Esophagus (tissue), 2 donors: ENCODE results near the gene LRMDA. TPM values are rescaled to one million over a fixed set of nuclear protein-coding genes. Genes with fewer than 3 reads are reported as not detected.

Source experiments
- H3K27ac ChIP-seq, 2 donors: one replicate each; pipeline ENCODE4 v1.5.1; 2013; ENCODE audit warnings: low read depth in 2 of 2, mild to moderate bottlenecking in 2 of 2, inconsistent platforms in 1 of 2, low read length in 1 of 2, moderate library complexity in 1 of 2
- H3K27me3 ChIP-seq, 2 donors: one replicate each; pipeline ENCODE4 v1.6.1; 2013; ENCODE audit warnings: low read length in 2 of 2, control low read depth in 1 of 2, mild to moderate bottlenecking in 1 of 2; ENCODE audit not compliant: insufficient read depth in 2 of 2, control insufficient read depth in 1 of 2
- H3K36me3 ChIP-seq, 2 donors: one replicate each; pipeline ENCODE4 v1.6.1; 2013; ENCODE audit warnings: low read length in 1 of 2; ENCODE audit not compliant: control insufficient read depth in 2 of 2, insufficient read depth in 2 of 2
- H3K4me1 ChIP-seq, 2 donors: one replicate each; pipeline ENCODE4 v1.6.1; 2013; ENCODE audit warnings: low read length in 1 of 2; ENCODE audit not compliant: control insufficient read depth in 2 of 2, insufficient read depth in 2 of 2
- H3K4me3 ChIP-seq, 2 donors: one replicate each; pipeline ENCODE4 v1.5.1; 2013; ENCODE audit warnings: low read length in 2 of 2, mild to moderate bottlenecking in 2 of 2, low read depth in 1 of 2, moderate library complexity in 1 of 2
- H3K9me3 ChIP-seq, 2 donors: one replicate each; pipeline ENCODE4 v1.6.1; 2013; ENCODE audit warnings: mild to moderate bottlenecking in 2 of 2, low read depth in 1 of 2, low read length in 1 of 2, moderate library complexity in 1 of 2; ENCODE audit not compliant: control insufficient read depth in 2 of 2, insufficient read depth in 1 of 2
- WGBS, 2 donors: extraction: QIAGEN DNeasy Blood & Tissue Kit; methylation state at CpG; one replicate each; pipeline ENCODE4 v1.1.7; 2013; 5-methylcytosine and 5-hydroxymethylcytosine counted together
- polyA plus RNA-seq, 2 donors: library from polyadenylated mRNA; stranded (reverse); fragments of 200-250 nt; gene quantifications; one replicate each; pipeline ENCODE4 v1.2.3, GENCODE V29; 2013
- donor health status: healthy with polysubstance abuse.
- donor health status: Bipolar disorder and iron deficiency.

Gene LRMDA
- polyA plus RNA-seq, 2 donors = 1.8 to 4.0 TPM

GRCh38 chr10:75776738-75777504, 345.5 kb downstream of the LRMDA start:
- Histone ChIP-seq H3K4me3 (no peak overlapping the region), H3K9me3 (no peaks in the 10 kb centered on the region), H3K36me3 (no peaks in the 10 kb centered on the region), H3K27me3 (no peaks in the 10 kb centered on the region), H3K27ac (no peak overlapping the region), H3K4me1 (no peaks in the 10 kb centered on the region)
- WGBS, 2 donors = 55 to 69% methylated on average over 9 of the region's 9 CpGs

- no peaks in the 10 kb centered on the region for H3K36me3 ChIP-seq
- no peak overlapping the region for H3K27ac ChIP-seq
- no peak overlapping the region for H3K4me3 ChIP-seq
- no peaks in the 10 kb centered on the region for H3K27me3 ChIP-seq
- no peaks in the 10 kb centered on the region for H3K9me3 ChIP-seq
- no peaks in the 10 kb centered on the region for H3K4me1 ChIP-seq
These were observed 347.2 kb downstream of the LRMDA start for GRCh38 chr10:75778665-75779064.

- Histone ChIP-seq H3K9me3 (no peaks in the 10 kb centered on the region), H3K27me3 (no peaks in the 10 kb centered on the region), H3K4me3 (no peak overlapping the region), H3K27ac (no peak overlapping the region), H3K4me1 (no peaks in the 10 kb centered on the region), H3K36me3 (no peaks in the 10 kb centered on the region)
- whole genome bisulfite sequencing, 2 donors = 84 to 90% methylated on average over 1 of the region's 1 CpG
These were observed 347.9 kb downstream of the LRMDA start for GRCh38 chr10:75779276-75779675.

- no peak overlapping the region for H3K27ac ChIP-seq
- H3K4me3 ChIP-seq = no peak overlapping the region
- H3K27me3 ChIP-seq = no peaks in the 10 kb centered on the region
- WGBS, 2 donors = 82 to 85% methylated on average over 18 of the region's 18 CpGs
- H3K36me3 ChIP-seq = no peaks in the 10 kb centered on the region
- no peaks in the 10 kb centered on the region for H3K9me3 ChIP-seq
- no peaks in the 10 kb centered on the region for H3K4me1 ChIP-seq
These were observed 351.2 kb downstream of the LRMDA start for GRCh38 chr10:75782463-75783248.

- WGBS, 2 donors = 42 to 47% methylated on average over 4 of the region's 4 CpGs
- Histone ChIP-seq H3K4me3 (no peak overlapping the region), H3K27ac (no peak overlapping the region), H3K27me3 (no peaks in the 10 kb centered on the region), H3K9me3 (no peaks in the 10 kb centered on the region), H3K4me1 (no peaks in the 10 kb centered on the region), H3K36me3 (no peaks in the 10 kb centered on the region)
These were observed 357.2 kb downstream of the LRMDA start for GRCh38 chr10:75788394-75789205.

- no peak overlapping the region for H3K27ac ChIP-seq
- 56 to 72% methylated on average over 1 of the region's 1 CpG for WGBS, 2 donors
These were observed 362.4 kb downstream of the LRMDA start for GRCh38 chr10:75793848-75794247.

GRCh38 chr10:75801121-75801520, 369.7 kb downstream of the LRMDA start:
- H3K4me3 ChIP-seq = no peak overlapping the region
- H3K9me3 ChIP-seq = no peaks in the 10 kb centered on the region
- H3K27ac ChIP-seq = no peak overlapping the region
- H3K36me3 ChIP-seq = no peaks in the 10 kb centered on the region
- 80 to 85% methylated on average over 1 of the region's 1 CpG for WGBS, 2 donors
- no peaks in the 10 kb centered on the region for H3K4me1 ChIP-seq
- H3K27me3 ChIP-seq = no peaks in the 10 kb centered on the region

More at GRCh38 chr10:75793848-75794247, 362.4 kb downstream of the LRMDA start:
- Histone ChIP-seq H3K36me3 (no peaks in the 10 kb centered on the region), H3K9me3 (no peaks in the 10 kb centered on the region), H3K4me1 (no peaks in the 10 kb centered on the region), H3K27me3 (no peaks in the 10 kb centered on the region), H3K4me3 (no peak overlapping the region)

- Histone ChIP-seq H3K27ac (no peak overlapping the region), H3K36me3 (no peaks in the 10 kb centered on the region)
- 71 to 88% methylated on average over 3 of the region's 3 CpGs for WGBS, 2 donors
These were observed 370.2 kb downstream of the LRMDA start for GRCh38 chr10:75801661-75802060.

GRCh38 chr10:75803121-75803520, 371.7 kb downstream of the LRMDA start:
- H3K27me3 ChIP-seq = no peaks in the 10 kb centered on the region
- H3K36me3 ChIP-seq = no peaks in the 10 kb centered on the region
- 85 to 97% methylated on average over 3 of the region's 3 CpGs for WGBS, 2 donors
- no peaks in the 10 kb centered on the region for H3K4me1 ChIP-seq
- no peak overlapping the region for H3K27ac ChIP-seq
- no peak overlapping the region for H3K4me3 ChIP-seq
- no peaks in the 10 kb centered on the region for H3K9me3 ChIP-seq

More at GRCh38 chr10:75801661-75802060, 370.2 kb downstream of the LRMDA start:
- Histone ChIP-seq H3K4me1 (no peaks in the 10 kb centered on the region), H3K4me3 (no peak overlapping the region), H3K9me3 (no peaks in the 10 kb centered on the region), H3K27me3 (no peaks in the 10 kb centered on the region)
